Embryonic facial prominence (tissue), 1 donor: ENCODE results near the gene FRK.

ENCODE experiments used
- DNase-seq: peaks from one replicate; pipeline ENCODE4 v3.0.0-alpha.2; 2016; ENCODE audit errors: extremely low spot score

FRK gene

DNA sequence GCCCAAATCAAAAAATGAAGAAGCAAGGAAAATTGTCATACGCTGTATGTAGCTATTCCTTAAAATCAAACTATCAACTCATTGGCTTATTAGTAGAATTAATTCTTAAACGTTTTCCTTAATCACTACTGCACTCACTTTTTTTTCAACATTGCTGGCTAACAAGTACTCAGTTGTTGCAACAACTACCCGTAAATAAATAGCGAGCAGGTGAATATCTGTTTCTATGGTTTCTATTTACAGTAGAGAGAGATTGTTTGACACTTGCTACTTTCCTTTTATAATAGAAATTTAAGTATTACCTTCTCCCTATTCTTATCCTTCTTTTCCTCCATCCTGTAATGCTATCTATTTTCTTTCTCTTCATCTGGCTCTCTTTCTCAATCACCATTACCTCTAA, 25.1 kb downstream of the FRK start:
- no peak for DNase-seq

DNA sequence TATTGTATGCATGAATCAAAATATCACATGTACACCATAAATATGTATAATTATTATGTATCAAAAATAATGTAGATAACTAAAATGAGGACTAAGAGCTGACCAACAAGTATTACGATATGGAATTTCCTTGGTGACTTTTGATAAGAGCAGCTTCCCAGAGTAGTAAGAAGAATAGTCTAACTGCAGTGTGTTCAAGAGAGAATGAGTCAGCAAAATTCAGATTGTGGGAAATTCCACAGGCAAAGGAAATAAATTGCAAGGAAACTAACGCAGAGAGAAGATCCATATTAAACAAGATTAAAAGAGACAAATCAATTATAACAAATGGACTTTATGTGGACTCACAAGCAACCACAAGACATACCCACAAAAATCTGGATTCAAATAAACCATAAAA, 26.4 kb downstream of the FRK start:
- DNase-seq: no peak

DNA sequence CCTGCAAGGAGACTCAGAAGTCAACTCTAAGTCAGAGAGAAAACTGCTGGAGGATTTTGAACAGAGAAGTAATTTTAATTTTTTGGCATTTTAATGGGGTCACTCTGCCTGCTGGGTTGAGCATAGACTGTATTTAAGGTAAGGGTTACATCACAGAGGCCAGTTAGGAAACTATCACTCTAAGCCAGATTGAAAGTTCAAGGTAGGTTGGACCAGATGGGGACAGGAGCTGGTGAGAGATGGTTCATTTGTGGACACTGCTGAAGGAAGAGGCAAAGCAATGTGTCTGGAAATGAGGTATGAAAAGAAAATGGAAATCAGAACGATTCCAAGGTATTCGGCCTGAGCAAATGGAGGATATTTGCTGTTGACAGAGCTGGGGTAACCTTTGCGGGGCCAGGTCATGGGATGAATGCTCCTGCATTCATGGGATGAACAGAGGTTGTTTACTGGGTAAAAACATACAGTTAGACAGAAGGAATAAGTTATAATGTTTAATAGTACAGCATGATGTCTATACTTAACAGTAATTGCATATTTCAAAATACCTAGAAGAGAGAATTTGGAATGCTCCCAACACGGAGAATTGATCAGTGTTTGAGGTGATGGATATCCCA, 26.9 kb downstream of the FRK start:
- DNase-seq: no peak

DNA sequence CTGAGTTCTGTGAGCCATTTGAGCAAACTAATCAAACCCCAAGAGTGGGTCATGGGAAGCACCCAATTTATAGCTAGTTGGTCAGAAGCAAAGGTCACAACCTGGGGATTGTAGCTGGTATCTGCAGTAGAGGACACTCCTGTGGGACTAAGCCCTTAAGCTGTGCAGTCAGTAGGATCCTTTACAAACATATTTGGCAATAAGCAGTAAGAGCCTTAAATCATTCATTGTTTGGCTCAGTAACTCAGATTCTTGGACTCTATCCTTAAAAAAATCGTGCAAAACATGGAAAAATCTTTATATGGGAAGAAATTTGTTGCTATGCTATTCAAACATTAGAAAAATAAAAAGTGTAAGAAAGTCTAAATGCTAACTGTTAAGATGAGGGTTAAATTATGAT, 29.9 kb downstream of the FRK start:
- DNase-seq: no peak

DNA sequence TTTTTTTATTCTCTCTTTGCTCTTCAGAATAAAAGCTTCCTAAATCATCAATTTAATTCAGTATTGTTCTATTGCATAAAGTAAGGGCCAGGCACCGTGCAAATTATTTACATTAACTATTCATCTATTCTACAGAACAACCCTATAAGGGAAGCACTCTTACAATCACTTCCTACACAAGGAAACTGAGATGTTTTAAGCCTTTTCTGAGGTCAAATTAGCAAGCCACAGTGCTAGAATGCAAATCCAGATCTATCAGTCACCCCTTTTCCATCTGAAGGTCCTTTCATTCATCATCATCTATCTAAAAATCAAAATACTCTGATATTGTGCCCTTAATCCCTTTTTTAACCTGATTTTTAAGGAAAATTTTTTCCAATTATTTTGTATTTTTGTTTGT, 31.2 kb downstream of the FRK start:
- DNase-seq: no peak

GRCh38 chr6:116028233-116028632, 32.5 kb downstream of the FRK start:
- no peak for DNase-seq

GRCh38 chr6:116027801-116028200, 32.9 kb downstream of the FRK start:
- no peak for DNase-seq

- DNase-seq: no peak
Measured at GRCh38 chr6:116025405-116025804, 35.3 kb downstream of the FRK start.

GRCh38 chr6:116022841-116023445, 37.7 kb downstream of the FRK start:
- no peak for DNase-seq

- no peak for DNase-seq
Measured at GRCh38 chr6:116020738-116021137, 40.0 kb downstream of the FRK start.

DNA sequence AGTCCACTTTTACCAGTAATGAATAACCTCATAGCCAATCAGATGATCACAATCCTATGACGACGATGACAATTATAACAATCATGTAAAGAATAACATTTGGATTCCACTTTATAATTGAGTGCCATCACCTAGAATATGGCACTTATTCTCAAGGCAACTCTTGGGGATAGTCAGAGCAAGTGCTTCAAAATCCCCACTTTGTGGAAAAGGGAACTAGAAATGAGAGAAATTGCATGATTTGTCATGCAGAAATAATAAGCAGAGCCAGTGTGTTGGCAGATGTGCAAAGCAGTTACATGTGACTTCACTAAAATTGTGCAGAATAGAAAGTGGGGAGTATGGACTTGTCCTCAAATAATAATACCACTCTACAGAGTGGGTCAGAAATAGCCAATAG, 41.3 kb downstream of the FRK start:
- DNase-seq: no peak

GRCh38 chr6:116018976-116019375, 41.7 kb downstream of the FRK start:
- no peak for DNase-seq

DNA sequence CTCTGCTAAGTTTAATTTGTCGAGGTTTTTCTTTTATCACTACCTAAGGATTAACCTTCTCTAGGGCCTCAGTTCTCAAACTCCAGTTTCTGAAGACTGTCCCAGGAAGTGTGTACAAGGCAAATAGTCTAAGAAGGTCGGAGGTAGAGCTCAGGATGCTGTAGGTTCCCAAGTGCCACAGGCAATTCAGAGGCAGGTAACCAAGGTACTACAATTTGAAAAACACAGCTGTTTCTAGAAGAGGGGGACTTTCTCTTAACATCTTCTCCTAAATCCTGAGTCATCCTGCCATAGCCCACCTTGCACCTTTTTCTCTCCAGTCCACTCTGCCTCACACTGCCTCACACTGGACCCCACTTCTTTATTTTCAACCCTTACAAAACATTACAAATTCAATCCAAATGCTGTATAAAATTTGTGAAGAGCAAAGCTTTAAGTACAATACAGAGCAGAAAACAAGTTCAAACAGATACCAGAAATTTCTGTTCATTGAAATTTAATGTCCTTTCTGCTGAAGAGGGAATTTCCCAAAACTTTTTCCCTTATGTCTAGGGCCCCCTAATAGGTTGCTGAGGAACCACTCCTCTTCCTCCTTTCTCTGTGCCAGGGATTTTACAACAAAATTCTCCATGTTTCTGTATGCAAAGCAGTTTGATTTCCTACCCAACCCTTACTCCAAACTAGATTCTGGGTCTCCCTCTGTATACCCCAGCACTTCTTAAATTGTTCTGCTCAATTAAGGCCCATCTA, 43.0 kb downstream of the FRK start:
- DNase-seq: no peak

DNA sequence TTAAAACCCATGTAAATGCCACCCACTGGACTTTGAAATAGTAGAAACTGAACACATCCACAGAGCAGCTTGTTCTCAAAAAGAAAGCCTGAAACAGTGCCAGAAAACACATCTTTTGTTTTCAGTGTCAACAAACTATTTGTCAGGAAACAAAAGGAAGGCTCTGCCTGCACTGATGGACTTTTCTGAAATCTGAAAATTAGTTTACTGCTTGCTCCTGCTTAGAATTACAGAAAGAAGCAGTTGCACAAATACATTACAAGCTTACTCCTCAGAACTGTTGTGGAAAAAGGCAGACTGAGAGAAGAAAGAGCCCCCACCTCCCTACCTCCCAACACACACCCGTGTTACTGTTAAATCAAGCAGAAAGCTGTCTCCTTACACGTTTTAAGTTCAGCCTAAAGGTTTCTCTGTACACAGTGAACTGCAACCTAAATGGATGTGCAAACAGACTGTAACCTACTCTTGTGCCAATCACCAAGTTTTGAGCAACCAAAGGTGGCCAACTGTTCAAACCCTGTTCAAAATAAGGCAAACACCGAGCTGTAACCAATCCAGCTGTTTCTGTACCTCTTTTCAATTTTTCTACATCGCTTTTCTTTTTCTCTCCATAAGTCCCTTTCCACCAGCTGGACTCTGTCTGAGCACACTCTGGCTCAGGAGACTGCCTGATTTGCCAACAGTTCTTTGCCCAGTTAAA, 43.7 kb downstream of the FRK start:
- no peak for DNase-seq

- DNase-seq: no peak
Measured at GRCh38 chr6:116015983-116016382, 44.7 kb downstream of the FRK start.

DNA sequence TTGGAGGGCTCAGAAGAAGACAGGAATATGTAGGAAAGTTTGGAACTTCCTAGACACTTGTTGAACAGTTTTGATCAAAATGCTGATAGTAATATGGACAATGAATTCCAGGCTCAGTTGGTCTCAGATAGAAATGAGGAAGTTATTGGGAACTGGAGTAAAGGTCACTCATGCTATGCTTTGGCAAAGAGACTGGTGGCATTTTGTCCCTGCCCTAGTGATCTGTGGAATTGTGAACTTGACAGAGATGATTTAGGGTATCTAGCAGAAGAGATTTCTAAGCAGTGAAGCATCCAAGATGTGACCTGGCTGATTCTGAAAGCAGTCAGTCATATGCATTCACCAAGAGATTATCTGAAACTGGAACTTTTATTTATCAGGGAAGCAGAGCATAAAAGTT, 45.1 kb downstream of the FRK start:
- DNase-seq: no peak

- no peak for DNase-seq
Measured at GRCh38 chr6:116012951-116013350, 47.7 kb downstream of the FRK start.

DNA sequence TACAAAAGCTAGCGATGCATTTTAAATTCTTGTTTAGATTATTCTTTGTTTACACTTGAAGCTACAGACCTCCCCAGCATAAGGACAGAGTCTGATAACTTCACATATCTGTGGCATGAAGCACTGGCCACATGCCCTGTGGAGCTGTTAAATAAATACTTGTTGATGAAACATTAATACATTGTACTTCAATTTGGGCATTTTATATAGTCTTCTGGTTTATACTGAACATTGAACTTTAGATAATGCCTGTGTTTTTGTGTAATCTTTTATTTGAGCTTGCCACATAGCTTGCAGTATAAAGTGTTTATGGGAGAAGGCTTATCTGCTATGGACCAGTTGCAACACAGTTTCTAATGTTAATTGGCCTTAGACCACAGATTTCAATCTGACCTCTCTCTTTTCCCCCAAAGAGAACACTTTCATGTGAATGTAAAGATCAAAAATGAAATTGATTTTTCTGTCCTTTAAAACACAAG, 48.2 kb downstream of the FRK start:
- DNase-seq: no peak

GRCh38 chr6:116011520-116011919, 49.2 kb downstream of the FRK start:
- no peak for DNase-seq

- no peak for DNase-seq
Measured at GRCh38 chr6:116010790-116011401, 49.8 kb downstream of the FRK start.

DNA sequence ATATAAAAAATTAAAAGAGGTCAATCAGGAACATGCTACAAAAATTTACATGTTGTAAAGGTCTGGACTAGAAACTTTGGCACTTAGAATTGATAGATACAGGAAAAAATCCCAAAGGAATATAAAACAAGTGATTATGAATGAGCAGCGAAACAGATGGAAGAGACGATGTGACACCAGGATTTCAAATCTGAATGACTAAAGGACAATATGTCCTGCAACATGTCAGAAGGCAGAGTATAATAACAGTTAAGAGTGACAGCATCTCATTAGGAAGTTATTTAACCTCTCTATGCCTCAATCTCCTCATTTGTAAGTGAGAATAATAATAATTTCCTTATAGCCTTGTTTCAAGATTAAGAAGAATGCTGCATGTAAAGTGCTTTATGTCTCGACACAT, 50.3 kb downstream of the FRK start:
- DNase-seq: no peak
